Fibroblast of lung (primary cell): ENCODE data around the gene MTFR2. TPM values are rescaled to one million over a fixed set of nuclear protein-coding genes. Genes with fewer than 3 reads are reported as not detected.
"Not testable (repeated sequence)": the region's sequence is repeated elsewhere in the genome, so short reads cannot be mapped to it uniquely, and the experiment has no call there.

Experiments used
- DNase-seq, 2 donors: peaks; one replicate each; pipeline versions ENCODE4 v3.0.0 to v3.0.0-alpha.2; 2010; ENCODE audit warnings: low read depth in 2 of 2
- H2AFZ ChIP-seq: 2 replicates; pipeline ENCODE4 v1.5.1; 2012; ENCODE audit warnings: low read length, control low read depth, inconsistent platforms
- H3K27ac ChIP-seq: 2 replicates; pipeline ENCODE4 v1.5.1; 2011; ENCODE audit warnings: low read length, control low read depth; ENCODE audit not compliant: insufficient read depth
- H3K27me3 ChIP-seq: 2 replicates; pipeline ENCODE4 v1.5.1; 2011; ENCODE audit warnings: mild to moderate bottlenecking, low read length; ENCODE audit not compliant: control insufficient read depth, insufficient read depth
- H3K36me3 ChIP-seq: 2 replicates; pipeline ENCODE4 v1.5.1; 2011; ENCODE audit warnings: low read length; ENCODE audit not compliant: control insufficient read depth, insufficient read depth
- H3K4me1 ChIP-seq: 2 replicates; pipeline ENCODE4 v1.5.1; 2011; ENCODE audit warnings: low read length; ENCODE audit not compliant: control insufficient read depth, insufficient read depth; ENCODE audit errors: extremely low read depth
- H3K4me2 ChIP-seq: 2 replicates; pipeline ENCODE4 v1.5.1; 2011; ENCODE audit warnings: low read length, control low read depth; ENCODE audit not compliant: insufficient read depth; ENCODE audit errors: extremely low read depth
- H3K4me3 ChIP-seq, 4 experiments: fragments of 200-600 bp in 1 of 4; sonication (generic) in 1 of 4; replicated peaks in 1 of 4; 2 replicates each; pipeline ENCODE4 v1.5.1; 2011 to 2016; ENCODE audit warnings: low read length in 4 of 4, low read depth in 3 of 4, mild to moderate bottlenecking in 3 of 4, control low read depth in 2 of 4, inconsistent platforms in 1 of 4, mixed read lengths in 1 of 4; ENCODE audit not compliant: insufficient read depth in 1 of 4; ENCODE audit errors: control extremely low read depth in 1 of 4
- H3K79me2 ChIP-seq: 2 replicates; pipeline ENCODE4 v1.5.1; 2012; ENCODE audit warnings: mild to moderate bottlenecking, low read length, inconsistent platforms; ENCODE audit not compliant: control insufficient read depth, insufficient read depth
- H3K9ac ChIP-seq: 2 replicates; pipeline ENCODE4 v1.5.1; 2011; ENCODE audit warnings: mild to moderate bottlenecking, low read length, control low read depth; ENCODE audit not compliant: insufficient read depth
- H3K9me3 ChIP-seq: 2 replicates; pipeline ENCODE4 v1.5.1; 2012; ENCODE audit warnings: low read depth, low read length; ENCODE audit not compliant: control insufficient read depth, insufficient read depth
- H4K20me1 ChIP-seq: 2 replicates; pipeline ENCODE4 v1.5.1; 2011; ENCODE audit warnings: low read length; ENCODE audit not compliant: control insufficient read depth, insufficient read depth; ENCODE audit errors: extremely low read depth
- CTCF ChIP-seq, 2 donors: IDR thresholded peaks in 1 of 2; conservative IDR thresholded peaks in 1 of 2; 1 replicate in 1 of 2; 2 replicates in 1 of 2; pipeline ENCODE4 v1.5.1; 2011 to 2012; ENCODE audit warnings: low read length in 2 of 2, control low read depth in 1 of 2, inconsistent platforms in 1 of 2, low read depth in 1 of 2, mild to moderate bottlenecking in 1 of 2
- EZH2 ChIP-seq: IDR thresholded peaks from 2 replicates; pipeline ENCODE4 v1.5.1; 2012; ENCODE audit warnings: low read length, control low read depth, mild to moderate bottlenecking; ENCODE audit errors: missing control alignments
- polyA plus RNA-seq, 2 donors: library from polyadenylated mRNA; depleted of rRNA in 1 of 2; stranded (reverse) in 1 of 2; unstranded in 1 of 2; fragments of >200 nt; gene quantifications; 2 replicates each; pipeline ENCODE4 v1.2.1, GENCODE V29; 2011 to 2012; ENCODE audit warnings: missing spikeins in 1 of 2
- total RNA-seq: library from RNA; depleted of rRNA; stranded (reverse); fragments of >200 nt; gene quantifications from 2 replicates; pipeline ENCODE4 v1.2.1, GENCODE V29; 2014

Gene MTFR2
- total and polyA plus RNA-seq, 2 donors (not counting 1 experiment from before 2014, with no cell fraction given): 0.83 to 3.3 TPM

- TF ChIP-seq EZH2 (no peak), CTCF (conservative IDR thresholded peaks at IDR 0.05 in 1 of 2, IDR thresholded peaks at IDR 0.05 in 1 of 2; ENCODE audit: low read depth in 1 of 2, low read length in 2 of 2) (no peak)
- Histone ChIP-seq H3K27me3 (no peaks in the 10 kb centered on the region), H3K9me3 (no peaks in the 10 kb centered on the region), H3K27ac (no peak overlapping the region), H3K4me2 (peak overlapping the region; percentile 51), H3K79me2 (no peaks in the 10 kb centered on the region), H3K4me3 (no peak overlapping the region), H2AFZ (peak overlapping the region; percentile 51), H3K36me3 (no peaks in the 10 kb centered on the region), H3K9ac (no peak overlapping the region), H3K4me1 (peaks cover 4% of the 10 kb centered on the region), H4K20me1 (no peaks in the 10 kb centered on the region)
- peak in 1 of 2 donors; percentile 32 for DNase-seq
These were observed 23.3 kb downstream of the MTFR2 start for GRCh38 chr6:136226674-136227377.

- TF ChIP-seq EZH2 (no peak), CTCF (conservative IDR thresholded peaks at IDR 0.05 in 1 of 2, IDR thresholded peaks at IDR 0.05 in 1 of 2; ENCODE audit: low read depth in 1 of 2, low read length in 2 of 2) (peak; percentile 100)
- Histone ChIP-seq H3K9me3 (no peaks in the 10 kb centered on the region), H3K4me1 (peaks cover 4% of the 10 kb centered on the region), H3K27ac (no peak overlapping the region), H4K20me1 (no peaks in the 10 kb centered on the region), H3K79me2 (no peaks in the 10 kb centered on the region), H3K27me3 (no peaks in the 10 kb centered on the region), H3K36me3 (no peaks in the 10 kb centered on the region), H3K9ac (no peak overlapping the region), H3K4me2 (peak overlapping the region; percentile 51), H3K4me3 (peak overlapping the region in 2 of 4 experiments; percentile 23 to 29), H2AFZ (no peak overlapping the region)
- peak; percentile 27 to 83 for DNase-seq
These were observed 24.0 kb downstream of the MTFR2 start for GRCh38 chr6:136226027-136226673.

- Histone ChIP-seq H3K27ac (no peak overlapping the region), H3K4me2 (no peak overlapping the region), H3K79me2 (no peaks in the 10 kb centered on the region), H2AFZ (no peak overlapping the region), H3K4me3 (no peak overlapping the region), H3K9me3 (no peaks in the 10 kb centered on the region), H3K4me1 (peaks cover 1% of the 10 kb centered on the region), H4K20me1 (no peaks in the 10 kb centered on the region), H3K36me3 (no peaks in the 10 kb centered on the region), H3K27me3 (no peaks in the 10 kb centered on the region), H3K9ac (no peak overlapping the region)
- TF ChIP-seq EZH2: no peak
- no peak for TF ChIP-seq CTCF (conservative IDR thresholded peaks at IDR 0.05 in 1 of 2, IDR thresholded peaks at IDR 0.05 in 1 of 2; ENCODE audit: low read depth in 1 of 2, low read length in 2 of 2)
- peak in 1 of 2 donors; percentile 12 for DNase-seq
These were observed 24.6 kb downstream of the MTFR2 start for GRCh38 chr6:136225496-136225895.

GRCh38 chr6:136224974-136225373 is 25.1 kb downstream of the MTFR2 start:
- not testable (repeated sequence) for H2AFZ ChIP-seq, H3K4me3 ChIP-seq, H3K27me3 ChIP-seq, H3K9ac ChIP-seq, H3K36me3 ChIP-seq, H3K27ac ChIP-seq, H3K79me2 ChIP-seq, H3K4me2 ChIP-seq, H4K20me1 ChIP-seq, H3K4me1 ChIP-seq, H3K9me3 ChIP-seq, DNase-seq
